Measurements from ENCODE around the gene CNPY2. TPM values are rescaled to one million over a fixed set of nuclear protein-coding genes. Genes with fewer than 3 reads are reported as not detected.

Gene CNPY2
- total and polyA plus RNA-seq, 2 of the 13 experiments (the other 11 are each of a cell fraction or from before 2014, with no cell fraction given), result 285 to 356 TPM

- TF ChIP-seq PRPF4 (IDR thresholded peaks at IDR 0.05; ENCODE audit: low read depth, low read length, poor library complexity, severe bottlenecking) (no peak), NFYB (CRISPR knock-in tag; IDR thresholded peaks at IDR 0.05) (peak; percentile 75), TEF (CRISPR knock-in tag; IDR thresholded peaks at IDR 0.05) (peak; percentile 7; the same call in 1 of the 2 replicates), ETV5 (CRISPR knock-in tag; IDR thresholded peaks at IDR 0.05; ENCODE audit: borderline replicate concordance) (0 out of 2 replicates have a peak, but pooled peaks have one; percentile 8), ZNF337 (CRISPR knock-in tag; IDR thresholded peaks at IDR 0.05; ENCODE audit: borderline replicate concordance, low read depth) (0 out of 2 replicates have a peak, but pooled peaks have one; percentile 59), SYNCRIP (IDR thresholded peaks at IDR 0.05; ENCODE audit: insufficient read depth, low read depth, low read length) (no peak), ZNF136 (CRISPR knock-in tag; IDR thresholded peaks at IDR 0.05; ENCODE audit: low read depth) (peak; percentile 85; the same call in 1 of the 2 replicates), HDAC1 (CRISPR knock-in tag; IDR thresholded peaks at IDR 0.05) (peak; percentile 76), ZNF318 (CRISPR knock-in tag; IDR thresholded peaks at IDR 0.05) (0 out of 2 replicates have a peak, but pooled peaks have one; percentile 19), ZKSCAN5 (CRISPR knock-in tag; IDR thresholded peaks at IDR 0.05) (no peak), ZBTB21 (CRISPR knock-in tag; IDR thresholded peaks at IDR 0.05) (no peak), ATF7 (IDR thresholded peaks at IDR 0.05) (no peak), ATF7 (CRISPR knock-in tag; IDR thresholded peaks at IDR 0.05) (0 out of 2 replicates have a peak, but pooled peaks have one; percentile 45), GTF3A (CRISPR knock-in tag; conservative IDR thresholded peaks at IDR 0.05) (0 out of 2 replicates have a peak, but pooled peaks have one; percentile 70)
- TF ChIP-seq, protein P1, sequence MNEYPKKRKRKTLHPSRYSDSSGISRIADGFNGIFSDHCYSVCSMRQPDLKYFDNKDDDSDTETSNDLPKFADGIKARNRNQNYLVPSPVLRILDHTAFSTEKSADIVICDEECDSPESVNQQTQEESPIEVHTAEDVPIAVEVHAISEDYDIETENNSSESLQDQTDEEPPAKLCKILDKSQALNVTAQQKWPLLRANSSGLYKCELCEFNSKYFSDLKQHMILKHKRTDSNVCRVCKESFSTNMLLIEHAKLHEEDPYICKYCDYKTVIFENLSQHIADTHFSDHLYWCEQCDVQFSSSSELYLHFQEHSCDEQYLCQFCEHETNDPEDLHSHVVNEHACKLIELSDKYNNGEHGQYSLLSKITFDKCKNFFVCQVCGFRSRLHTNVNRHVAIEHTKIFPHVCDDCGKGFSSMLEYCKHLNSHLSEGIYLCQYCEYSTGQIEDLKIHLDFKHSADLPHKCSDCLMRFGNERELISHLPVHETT (CRISPR knock-in tag; conservative IDR thresholded peaks at IDR 0.05), result no peak
Observed at GRCh38 chr12:56315622-56316473, at the start of gene CNPY2 (continued).

Measured in HepG2 (cell line).